ENCODE measurements around the gene NEB.

GRCh38 chr2:151654085-151654484 lies 80.2 kb downstream of the NEB start:
- no peak for TF ChIP-seq CTCF (IDR thresholded peaks at IDR 0.05 in 8 of 11, conservative IDR thresholded peaks at IDR 0.05 in 3 of 11)
- no peak for TF ChIP-seq POLR2A (IDR thresholded peaks at IDR 0.05)
- TF ChIP-seq POLR2AphosphoS5 (IDR thresholded peaks at IDR 0.05) = no peak

All from spleen (tissue), 7 donors.